A549 treated with DMSO at 1 μM for 4 hours (cell line): ENCODE measurements around the gene CLTC. TPM values are rescaled to one million over a fixed set of nuclear protein-coding genes. Genes with fewer than 3 reads are reported as not detected.

Source experiments
- total RNA-seq: library from RNA; stranded (reverse); fragments of 200-300 nt; extraction: Qiagen RNA extraction; gene quantifications from 5 replicates; pipeline ENCODE4 v1.2.3, GENCODE V29; 2022; ENCODE audit warnings: low read depth

The CLTC gene
- 197 to 247 TPM (median 217 TPM) in 5 replicates for total RNA-seq

GRCh38 chr17:59619298-59620063 lies at the start of gene CLTC:
Gene CLTC, plus strand, starts transcription at chr17:59619895. Its CDS starts 237 bp downstream, at chr17:59620132.

GRCh38 chr17:59707149-59707970 lies 87.7 kb downstream of the CLTC start, which contains the start of the genes PTRH2 and VMP1:
Gene PTRH2, minus strand, starts transcription at chr17:59707430. Its CDS starts 9,452 bp downstream, at chr17:59697978.
Gene VMP1, plus strand, starts transcription at chr17:59707654. Its CDS starts 23,793 bp downstream, at chr17:59731447.

Other genes with a start within 250 kb of the CLTC start
- gene DHX40, start 54.3 kb upstream of the CLTC start, total RNA-seq, result 34.8 to 48.2 TPM (median 41.6 TPM) in 5 replicates
- 103 to 115 TPM (median 106 TPM) in 5 replicates for gene PTRH2, start 87.5 kb downstream of the CLTC start, total RNA-seq
- gene VMP1, start 87.8 kb downstream of the CLTC start, total RNA-seq, result 150 to 194 TPM (median 170 TPM) in 5 replicates